Measurements from ENCODE around the gene MMP23B. TPM values are rescaled to one million over a fixed set of nuclear protein-coding genes. Genes with fewer than 3 reads are reported as not detected.
"Not testable (repeated sequence)": the region's sequence is repeated elsewhere in the genome, so short reads cannot be mapped to it uniquely, and the experiment has no call there.

The MMP23B gene
- total RNA-seq (4.1 TPM), polyA plus RNA-seq (under 1 TPM in 2 of 4 donors, not detected in 2; 0.18 to 0.21 TPM)

GRCh38 chr1:1631782-1632420 is at the start of gene MMP23B:
Gene MMP23B (plus strand): TSS chr1:1632173. CDS start chr1:1632219, 46 bp downstream.
- Mint-ChIP-seq H3K27ac (no peak within 1 kb of the TSS), H3K36me3 (no peaks in the 10 kb centered on the region), H3K4me1 (peaks cover 0 to 6% (median 3%) of the 10 kb centered on the region in 4 donors), H3K27me3 (peaks cover 6% of the 10 kb centered on the region), H3K9me3 (peaks cover 0 to 2% (median 0%) of the 10 kb centered on the region in 7 donors), H3K4me3 (peak within 1 kb of the TSS; percentile 19 to 85 (median 68))
- DNase-seq: no peak
- H3K27ac ChIP-seq (ENCODE audit: insufficient read depth, low read length, poor library complexity, severe bottlenecking): no peak within 1 kb of the TSS
- H3K4me1 ChIP-seq (ENCODE audit: control insufficient read depth, insufficient read depth, low read length, poor library complexity, severe bottlenecking): peaks cover 29% of the 10 kb centered on the region
- ATAC-seq (ENCODE audit: low read depth in 2 of 2): no peak
- no peaks in the 10 kb centered on the region for H3K27me3 ChIP-seq (ENCODE audit: control insufficient read depth, insufficient read depth, low read length)
- H3K4me3 ChIP-seq (ENCODE audit: low read depth, low read length): no peak within 1 kb of the TSS
- H3K9me3 ChIP-seq (ENCODE audit: control insufficient read depth in 2 of 2, low read length in 2 of 2): no peaks in the 10 kb centered on the region
- H3K36me3 ChIP-seq (ENCODE audit: control insufficient read depth, insufficient read depth, low read length): no peaks in the 10 kb centered on the region

GRCh38 chr1:1582585-1583346 is 49.2 kb upstream of the MMP23B start:
- H3K27me3 ChIP-seq (ENCODE audit: control insufficient read depth, insufficient read depth, low read length): no peaks in the 10 kb centered on the region
- no peaks in the 10 kb centered on the region for H3K4me1 ChIP-seq (ENCODE audit: control insufficient read depth, insufficient read depth, low read length, poor library complexity, severe bottlenecking)
- no peaks in the 10 kb centered on the region for H3K36me3 Mint-ChIP-seq
- peaks cover 0 to 2% (median 0%) of the 10 kb centered on the region in 4 donors for H3K4me1 Mint-ChIP-seq
- ATAC-seq (ENCODE audit: low read depth in 2 of 2) (no peak), DNase-seq (no peak)
- peaks cover 57% of the 10 kb centered on the region for H3K27me3 Mint-ChIP-seq
- no peaks in the 10 kb centered on the region for H3K9me3 Mint-ChIP-seq
- no peak overlapping the region for H3K27ac ChIP-seq (ENCODE audit: insufficient read depth, low read length, poor library complexity, severe bottlenecking)
- H3K36me3 ChIP-seq (ENCODE audit: control insufficient read depth, insufficient read depth, low read length): no peaks in the 10 kb centered on the region
- H3K27ac Mint-ChIP-seq: no peak overlapping the region
- no peak overlapping the region for H3K4me3 Mint-ChIP-seq
- H3K9me3 ChIP-seq (ENCODE audit: control insufficient read depth in 2 of 2, low read length in 2 of 2): no peaks in the 10 kb centered on the region
- no peak overlapping the region for H3K4me3 ChIP-seq (ENCODE audit: low read depth, low read length)

GRCh38 chr1:1583347-1584010 is 48.5 kb upstream of the MMP23B start:
- H3K4me1 ChIP-seq (ENCODE audit: control insufficient read depth, insufficient read depth, low read length, poor library complexity, severe bottlenecking): no peaks in the 10 kb centered on the region
- DNase-seq (no peak), ATAC-seq (ENCODE audit: low read depth in 2 of 2) (no peak)
- H3K9me3 Mint-ChIP-seq: no peaks in the 10 kb centered on the region
- no peaks in the 10 kb centered on the region for H3K36me3 ChIP-seq (ENCODE audit: control insufficient read depth, insufficient read depth, low read length)
- H3K36me3 Mint-ChIP-seq: no peaks in the 10 kb centered on the region
- no peaks in the 10 kb centered on the region for H3K27me3 ChIP-seq (ENCODE audit: control insufficient read depth, insufficient read depth, low read length)
- no peak overlapping the region for H3K4me3 ChIP-seq (ENCODE audit: low read depth, low read length)
- no peak overlapping the region for H3K27ac Mint-ChIP-seq
- no peak overlapping the region for H3K4me3 Mint-ChIP-seq
- H3K27me3 Mint-ChIP-seq: peaks cover 56% of the 10 kb centered on the region
- H3K9me3 ChIP-seq (ENCODE audit: control insufficient read depth in 2 of 2, low read length in 2 of 2): no peaks in the 10 kb centered on the region
- peaks cover 0 to 2% (median 0%) of the 10 kb centered on the region in 4 donors for H3K4me1 Mint-ChIP-seq
- no peak overlapping the region for H3K27ac ChIP-seq (ENCODE audit: insufficient read depth, low read length, poor library complexity, severe bottlenecking)

- Histone ChIP-seq H3K27me3 (ENCODE audit: control insufficient read depth, insufficient read depth, low read length) (no peaks in the 10 kb centered on the region), H3K36me3 (ENCODE audit: control insufficient read depth, insufficient read depth, low read length) (no peaks in the 10 kb centered on the region), H3K9me3 (ENCODE audit: control insufficient read depth in 2 of 2, low read length in 2 of 2) (no peaks in the 10 kb centered on the region), H3K27ac (ENCODE audit: insufficient read depth, low read length, poor library complexity, severe bottlenecking) (no peak overlapping the region), H3K4me3 (ENCODE audit: low read depth, low read length) (no peak overlapping the region), H3K4me1 (ENCODE audit: control insufficient read depth, insufficient read depth, low read length, poor library complexity, severe bottlenecking) (no peaks in the 10 kb centered on the region)
- Mint-ChIP-seq H3K4me3 (no peak overlapping the region), H3K4me1 (no peaks in the 10 kb centered on the region), H3K27ac (no peak overlapping the region), H3K27me3 (peaks cover 9% of the 10 kb centered on the region), H3K9me3 (no peaks in the 10 kb centered on the region), H3K36me3 (no peaks in the 10 kb centered on the region)
- no peak for DNase-seq
- no peak for ATAC-seq (ENCODE audit: low read depth in 2 of 2)
These were observed 40.5 kb upstream of the MMP23B start for GRCh38 chr1:1591452-1591851.

- Histone ChIP-seq H3K9me3 (ENCODE audit: control insufficient read depth in 2 of 2, low read length in 2 of 2) (no peaks in the 10 kb centered on the region), H3K4me1 (ENCODE audit: control insufficient read depth, insufficient read depth, low read length, poor library complexity, severe bottlenecking) (no peaks in the 10 kb centered on the region), H3K36me3 (ENCODE audit: control insufficient read depth, insufficient read depth, low read length) (no peaks in the 10 kb centered on the region), H3K27ac (ENCODE audit: insufficient read depth, low read length, poor library complexity, severe bottlenecking) (no peak overlapping the region), H3K4me3 (ENCODE audit: low read depth, low read length) (no peak overlapping the region), H3K27me3 (ENCODE audit: control insufficient read depth, insufficient read depth, low read length) (no peaks in the 10 kb centered on the region)
- Mint-ChIP-seq H3K27ac (peak overlapping the region in 2 of 3 donors; percentile 76 to 86), H3K27me3 (peaks cover 7% of the 10 kb centered on the region), H3K36me3 (no peaks in the 10 kb centered on the region), H3K9me3 (no peaks in the 10 kb centered on the region), H3K4me3 (no peak overlapping the region), H3K4me1 (peaks cover 0 to 9% (median 0%) of the 10 kb centered on the region in 4 donors)
- DNase-seq (no peak), ATAC-seq (ENCODE audit: low read depth in 2 of 2) (no peak)
These were observed 38.0 kb upstream of the MMP23B start for GRCh38 chr1:1593834-1594601.

- DNase-seq (no peak), ATAC-seq (ENCODE audit: low read depth in 2 of 2) (no peak)
- Mint-ChIP-seq H3K4me3 (no peak overlapping the region), H3K27me3 (peaks cover 8% of the 10 kb centered on the region), H3K9me3 (no peaks in the 10 kb centered on the region), H3K27ac (no peak overlapping the region), H3K36me3 (no peaks in the 10 kb centered on the region), H3K4me1 (peaks cover 0 to 10% (median 0%) of the 10 kb centered on the region in 4 donors)
- Histone ChIP-seq H3K4me3 (ENCODE audit: low read depth, low read length) (no peak overlapping the region), H3K27me3 (ENCODE audit: control insufficient read depth, insufficient read depth, low read length) (no peaks in the 10 kb centered on the region), H3K4me1 (ENCODE audit: control insufficient read depth, insufficient read depth, low read length, poor library complexity, severe bottlenecking) (no peaks in the 10 kb centered on the region), H3K9me3 (ENCODE audit: control insufficient read depth in 2 of 2, low read length in 2 of 2) (no peaks in the 10 kb centered on the region), H3K36me3 (ENCODE audit: control insufficient read depth, insufficient read depth, low read length) (no peaks in the 10 kb centered on the region), H3K27ac (ENCODE audit: insufficient read depth, low read length, poor library complexity, severe bottlenecking) (no peak overlapping the region)
These were observed 37.2 kb upstream of the MMP23B start for GRCh38 chr1:1594602-1595260.

GRCh38 chr1:1595341-1595740 is 36.6 kb upstream of the MMP23B start:
- not testable (repeated sequence) for H3K36me3 ChIP-seq (ENCODE audit: control insufficient read depth, insufficient read depth, low read length); H3K4me3 Mint-ChIP-seq; H3K27me3 ChIP-seq (ENCODE audit: control insufficient read depth, insufficient read depth, low read length); H3K27me3 Mint-ChIP-seq; H3K27ac ChIP-seq (ENCODE audit: insufficient read depth, low read length, poor library complexity, severe bottlenecking); H3K4me1 ChIP-seq (ENCODE audit: control insufficient read depth, insufficient read depth, low read length, poor library complexity, severe bottlenecking); H3K36me3 Mint-ChIP-seq; H3K4me3 ChIP-seq (ENCODE audit: low read depth, low read length); H3K4me1 Mint-ChIP-seq; H3K9me3 ChIP-seq (ENCODE audit: control insufficient read depth in 2 of 2, low read length in 2 of 2); H3K9me3 Mint-ChIP-seq; ATAC-seq (ENCODE audit: low read depth in 2 of 2); DNase-seq; H3K27ac Mint-ChIP-seq

Data from CD4-positive, CD25-positive, alpha-beta regulatory T cell (primary cell).